HepG2 (cell line): Measurements from ENCODE around the gene FAM219A. TPM values are rescaled to one million over a fixed set of nuclear protein-coding genes. Genes with fewer than 3 reads are reported as not detected.
A peak's percentile ranks its signal among the peaks of the same experiment; 100 is the strongest.

ENCODE experiments used
- ATAC-seq: fragments of 200-7000 bp; cut with Tn5 transposase; 3 replicates; pipeline ENCODE4 v1.9.1; 2020; ENCODE audit warnings: mild to moderate bottlenecking, moderate library complexity
- BruUV-seq: library from RNA; stranded (reverse); fragments of 400-500 nt; replicated peaks from 2 replicates; lab custom pipeline; 2021; lab: Mats Ljungman, UMichigan
- CTCF ChIA-PET: fragments of 300-600 bp; formaldehyde crosslinking; extraction: SDS; loops from one replicate; lab custom pipeline; 2021; ENCODE audit warnings: low total read pairs, inconsistent platforms, low intra/inter-chr PET ratio; lab: Yijun Ruan, JAX
- POLR2A ChIA-PET: fragments of 350-600 bp; sonication (Branson Sonifier 250); formaldehyde crosslinking; loops from one replicate; lab custom pipeline; 2020; ENCODE audit warnings: antibody characterized with exemption, inconsistent platforms; lab: Yijun Ruan, JAX
- DNase-seq: peaks from one replicate; pipeline ENCODE4 v3.0.0-alpha.2; 2015; ENCODE audit warnings: low spot score
- FAIRE-seq: peaks from 3 replicates; lab custom pipeline; 2011; peaks lifted over from hg19 to GRCh38; lab: Jason Lieb, UNC
- H2AFZ ChIP-seq: one replicate; pipeline ENCODE4 v1.6.1; 2011; ENCODE audit warnings: low read length, inconsistent platforms
- H3K27ac ChIP-seq: fragments of 300-600 bp; 3 replicates; pipeline ENCODE4 v1.8.0; 2011; ENCODE audit warnings: mixed run types, mild to moderate bottlenecking, mixed read lengths, low read length, inconsistent platforms; ENCODE audit not compliant: insufficient read depth; ENCODE audit errors: extremely low read length
- H3K27me3 ChIP-seq, 2 experiments: fragments of 200-600 bp in 1 of 2; 2 replicates in 1 of 2; 3 replicates in 1 of 2; pipeline versions ENCODE4 v1.6.0 to v1.8.0; 2011; ENCODE audit warnings: low read length in 2 of 2, mild to moderate bottlenecking in 2 of 2, moderate library complexity in 2 of 2, inconsistent platforms in 1 of 2; ENCODE audit not compliant: insufficient read depth in 2 of 2, control insufficient read depth in 1 of 2
- H3K36me3 ChIP-seq, 2 experiments: fragments of 200-600 bp in 1 of 2; replicated peaks in 1 of 2; 2 replicates in 1 of 2; 3 replicates in 1 of 2; pipeline versions ENCODE4 v1.5.1 to v1.8.0; 2011; ENCODE audit warnings: low read length in 2 of 2, inconsistent platforms in 1 of 2; ENCODE audit not compliant: insufficient read depth in 2 of 2, control insufficient read depth in 1 of 2
- H3K4me1 ChIP-seq: 2 replicates; pipeline ENCODE4 v1.5.1; 2012; ENCODE audit warnings: low read length, inconsistent platforms; ENCODE audit not compliant: insufficient read depth
- H3K4me2 ChIP-seq: 2 replicates; pipeline ENCODE4 v1.6.0; 2011; ENCODE audit warnings: low read depth, low read length, inconsistent platforms
- H3K4me3 ChIP-seq, 3 experiments: fragments of 200-600 bp in 1 of 3; sonication (generic), shearing (Covaris generic) in 1 of 3; replicated peaks in 1 of 3; 2 replicates each; pipeline ENCODE4 v1.5.1; 2011 to 2016; ENCODE audit warnings: low read length in 3 of 3, inconsistent platforms in 2 of 3, low read depth in 2 of 3, mild to moderate bottlenecking in 2 of 3, control low read depth in 1 of 3, mixed read lengths in 1 of 3; ENCODE audit not compliant: insufficient read depth in 1 of 3
- H3K79me2 ChIP-seq: one replicate; pipeline ENCODE4 v1.6.1; 2011; ENCODE audit warnings: low read length, inconsistent platforms; ENCODE audit not compliant: insufficient read depth
- H3K9ac ChIP-seq: 2 replicates; pipeline ENCODE4 v1.6.0; 2011; ENCODE audit warnings: mild to moderate bottlenecking, low read depth, low read length, inconsistent platforms; ENCODE audit not compliant: insufficient read depth
- H3K9me3 ChIP-seq: 2 replicates; pipeline ENCODE4 v1.5.1; 2012; ENCODE audit warnings: mild to moderate bottlenecking, low read length
- H4K20me1 ChIP-seq: 2 replicates; pipeline ENCODE4 v1.6.0; 2011; ENCODE audit warnings: inconsistent platforms, mild to moderate bottlenecking, low read length, moderate library complexity; ENCODE audit not compliant: insufficient read depth
- ATRX ChIP-seq: sonication (generic); formaldehyde crosslinking; IDR thresholded peaks from 2 replicates; pipeline ENCODE4 v1.4.0; 2020; ENCODE audit warnings: missing genetic modification reagents, borderline replicate concordance
- ERF ChIP-seq: IDR thresholded peaks from 2 replicates; pipeline ENCODE4 v1.6.1; 2018; ENCODE audit warnings: missing biosample characterization, missing genetic modification reagents
- ETV5 ChIP-seq: IDR thresholded peaks from 2 replicates; pipeline ENCODE4 v1.6.1; 2018; ENCODE audit warnings: missing biosample characterization, missing genetic modification reagents, inconsistent platforms, borderline replicate concordance
- HINFP ChIP-seq: sonication (generic); formaldehyde crosslinking; IDR thresholded peaks from 2 replicates; pipeline ENCODE4 v1.4.0; 2020; ENCODE audit warnings: low read depth, mild to moderate bottlenecking, missing genetic modification reagents
- HOXA5 ChIP-seq: sonication (generic); formaldehyde crosslinking; IDR thresholded peaks from 2 replicates; pipeline ENCODE4 v1.4.0; 2020; ENCODE audit warnings: missing genetic modification reagents
- MZF1 ChIP-seq: sonication (generic); formaldehyde crosslinking; IDR thresholded peaks from 2 replicates; pipeline ENCODE4 v1.8.1; 2023; ENCODE audit warnings: mild to moderate bottlenecking, missing genetic modification reagents, borderline replicate concordance
- NR2F1 ChIP-seq, 2 experiments: fragments of 450-650 bp in 1 of 2; formaldehyde crosslinking in 1 of 2; IDR thresholded peaks; 2 replicates each; pipeline versions ENCODE4 v1.5.0 to v1.6.1; 2016 to 2020; ENCODE audit warnings: mild to moderate bottlenecking in 1 of 2, missing compliant biosample characterization in 1 of 2, missing genetic modification reagents in 1 of 2, moderate library complexity in 1 of 2
- ZEB1 ChIP-seq: IDR thresholded peaks from 2 replicates; pipeline ENCODE4 v1.6.1; 2012; ENCODE audit warnings: mild to moderate bottlenecking, low read depth, inconsistent platforms; ENCODE audit not compliant: insufficient replicate concordance
- ZNF251 ChIP-seq: sonication (generic); formaldehyde crosslinking; IDR thresholded peaks from 2 replicates; pipeline ENCODE4 v1.9.0; 2021; ENCODE audit warnings: mild to moderate bottlenecking, missing genetic modification reagents
- ZNF292 ChIP-seq: sonication (generic); formaldehyde crosslinking; IDR thresholded peaks from 2 replicates; pipeline ENCODE4 v1.8.1; 2022; ENCODE audit warnings: mild to moderate bottlenecking, low read depth, missing genetic modification reagents, borderline replicate concordance
- ZNF468 ChIP-seq: sonication (generic); formaldehyde crosslinking; IDR thresholded peaks from 2 replicates; pipeline ENCODE4 v1.8.0; 2022; ENCODE audit warnings: mild to moderate bottlenecking, moderate library complexity, missing genetic modification reagents
- ZNF510 ChIP-seq: sonication (generic); formaldehyde crosslinking; IDR thresholded peaks from 2 replicates; pipeline ENCODE4 v1.4.0; 2020; ENCODE audit warnings: low read depth, mild to moderate bottlenecking, missing genetic modification reagents
- ZNF530 ChIP-seq: sonication (generic); formaldehyde crosslinking; IDR thresholded peaks from 2 replicates; pipeline ENCODE4 v1.5.0; 2020; ENCODE audit warnings: low read depth, mild to moderate bottlenecking, missing genetic modification reagents
- ZNF556 ChIP-seq: sonication (generic); formaldehyde crosslinking; IDR thresholded peaks from 2 replicates; pipeline ENCODE4 v1.4.0; 2020; ENCODE audit warnings: mild to moderate bottlenecking, missing genetic modification reagents, borderline replicate concordance
- ZNF746 ChIP-seq: sonication (generic); formaldehyde crosslinking; IDR thresholded peaks from 2 replicates; pipeline ENCODE4 v1.8.0; 2022; ENCODE audit warnings: mild to moderate bottlenecking, missing genetic modification reagents
- ZNF749 ChIP-seq: sonication (generic); formaldehyde crosslinking; IDR thresholded peaks from 2 replicates; pipeline ENCODE4 v1.8.0; 2022; ENCODE audit warnings: mild to moderate bottlenecking, missing genetic modification reagents, moderate library complexity, borderline replicate concordance
- WGBS: methylation state at CpG from one replicate; pipeline ENCODE4 v1.1.6; 2017; ENCODE audit warnings: low lambda C conversion rate; 5-methylcytosine and 5-hydroxymethylcytosine counted together
- in situ Hi-C: cut with HindIII; loops from 2 replicates; pipeline ENCODE4 v1.10.0; 2017; ENCODE audit warnings: low pct_unique_long_range_greater_than_20kb; ENCODE audit not compliant: extremely low pct_ligation_motif_present
- intact Hi-C: fragments of 100-400 bp; cut with micrococcal nuclease; formaldehyde crosslinking; loops from one replicate; pipeline ENCODE4 v1.10.0; 2022; ENCODE audit not compliant: unreplicated experiment
- polyA plus RNA-seq, 8 experiments: library from polyadenylated mRNA; depleted of rRNA in 3 of 8; stranded (reverse) in 7 of 8; unstranded in 1 of 8; fragments of >200 nt; fragmentation: Illumina TruSeq in 4 of 8; extraction: Trizol in 4 of 8; gene quantifications; 2 replicates each; pipeline versions ENCODE4 v1.2.1 to v1.2.3, GENCODE V29; 2011 to 2016; ENCODE audit warnings: low read depth in 4 of 8, missing spikeins in 1 of 8, mixed read lengths in 1 of 8; ENCODE audit not compliant: insufficient read depth in 1 of 8
- total RNA-seq, 5 experiments: library from RNA; depleted of rRNA; stranded (reverse); fragments of >200 nt; fragmentation: Illumina TruSeq; extraction: Trizol; gene quantifications; 2 replicates each; pipeline ENCODE4 v1.2.3, GENCODE V29; 2016; ENCODE audit warnings: low read depth in 1 of 5

FAM219A gene
- total and polyA plus RNA-seq, 2 of the 13 experiments (the other 11 are each of a cell fraction or from before 2014, with no cell fraction given) = 3.9 to 6.4 TPM

GRCh38 chr9:34378376-34379060 lies 79.9 kb downstream of the FAM219A start:
- Histone ChIP-seq H3K27me3 (no peaks in the 10 kb centered on the region; a peak in 1 of 5 replicates), H3K36me3 (no peaks in the 10 kb centered on the region), H3K4me2 (no peak overlapping the region), H3K9me3 (no peaks in the 10 kb centered on the region), H3K4me1 (peaks cover 61% of the 10 kb centered on the region), H3K79me2 (peaks cover 21% of the 10 kb centered on the region), H3K9ac (no peak overlapping the region), H2AFZ (no peak overlapping the region), H3K27ac (no peak overlapping the region), H4K20me1 (no peaks in the 10 kb centered on the region), H3K4me3 (no peak overlapping the region)
- ATAC-seq = no peak
- no peak for FAIRE-seq
- intact Hi-C loops (loop anchor here (1.0 to 5.0 kb wide), 2 partner anchors 46 to 126 kb away; no protein-coding TSS in a partner anchor), in situ Hi-C loops (loop anchor here (5.0 kb wide), 1 partner anchor 46 kb away; no protein-coding TSS in a partner anchor)
- CTCF ChIA-PET = interaction anchor here (1.2 to 7.2 kb wide), 2 partner anchors 47 to 126 kb away, joined by 5 to 143 read pairs; partner anchors contain the start of genes KIF24 and NUDT2
- no peak for DNase-seq
- no TSS peak for BruUV-seq
- TF ChIP-seq ZNF749 (no peak), ZNF556 (no peak)
- POLR2A ChIA-PET = interaction anchor here (0.5 to 9.2 kb wide), 5 partner anchors 28 to 252 kb away, joined by 4 to 162 read pairs (median 10); partner anchors contain the start of gene DCAF12
- 74% methylated on average over 3 of the region's 3 CpGs for whole genome bisulfite sequencing

- in situ Hi-C loops = loop anchor here (5.0 kb wide), 1 partner anchor 45 kb away; no protein-coding TSS in a partner anchor
- TF ChIP-seq ZNF510 (CRISPR knock-in tag) (0 out of 2 replicates have a peak, but pooled peaks have one; percentile 8), HINFP (CRISPR knock-in tag) (0 out of 2 replicates have a peak, but pooled peaks have one; percentile 6), NR2F1 (CRISPR knock-in tag; IDR thresholded peaks at IDR 0.05) (no peak), ERF (no peak), MZF1 (CRISPR knock-in tag) (no peak), ZNF530 (CRISPR knock-in tag) (no peak), ZNF251 (CRISPR knock-in tag) (no peak), ZNF292 (CRISPR knock-in tag) (no peak), ZNF468 (CRISPR knock-in tag) (no peak), ZEB1 (no peak), ATRX (CRISPR knock-in tag) (no peak), HOXA5 (CRISPR knock-in tag) (no peak), ETV5 (CRISPR knock-in tag) (no peak), ZNF746 (CRISPR knock-in tag) (0 out of 2 replicates have a peak, but pooled peaks have one; percentile 43)
These were observed 81.0 kb downstream of the FAM219A start for GRCh38 chr9:34377404-34377746.

More at GRCh38 chr9:34377404-34377746, 81.0 kb downstream of the FAM219A start:
- ATAC-seq (no peak), DNase-seq (no peak), FAIRE-seq (no peak)
- Histone ChIP-seq H3K27me3 (no peaks in the 10 kb centered on the region; a peak in 1 of 5 replicates), H3K27ac (peak overlapping the region; percentile 61), H3K36me3 (peaks cover under 1 to 1% of the 10 kb centered on the region in 2 experiments; a peak in 1 of 5 replicates), H4K20me1 (no peaks in the 10 kb centered on the region), H3K9me3 (no peaks in the 10 kb centered on the region), H3K4me1 (peaks cover 61% of the 10 kb centered on the region), H3K9ac (peak overlapping the region; percentile 65), H2AFZ (peak overlapping the region; percentile 62), H3K4me3 (peak overlapping the region; percentile 36 to 79 (median 74)), H3K4me2 (peak overlapping the region; percentile 86), H3K79me2 (peaks cover 22% of the 10 kb centered on the region)
- 13% methylated on average over 3 of the region's 21 CpGs for WGBS
- intact Hi-C loops = loop anchor here (1.0 to 5.0 kb wide), 2 partner anchors 25 to 125 kb away; no protein-coding TSS in a partner anchor
- ChIA-PET CTCF (interaction anchor here (7.2 kb wide), 1 partner anchor 45 kb away, joined by 143 read pairs; the partner anchor contains the start of genes KIF24 and NUDT2), POLR2A (interaction anchor here (1.0 to 9.2 kb wide), 10 partner anchors 9 to 260 kb away, joined by 4 to 162 read pairs (median 8); partner anchors contain the start of gene SIGMAR1)
- BruUV-seq = no TSS peak
